Epithelial cell of esophagus (primary cell): ENCODE results near the gene GPR153.
A peak's percentile ranks its signal among the peaks of the same experiment; 100 is the strongest.

Source experiments
- DNase-seq: peaks from one replicate; pipeline ENCODE4 v3.0.0; 2010; ENCODE audit warnings: low read depth
- H3K4me3 ChIP-seq: 2 replicates; pipeline ENCODE4 v1.5.1; 2011; ENCODE audit warnings: mild to moderate bottlenecking, low read length, control low read depth
- CTCF ChIP-seq: IDR thresholded peaks from 2 replicates; pipeline ENCODE4 v1.5.1; 2011; ENCODE audit warnings: low read depth, mild to moderate bottlenecking, low read length, control low read depth, inconsistent platforms; ENCODE audit not compliant: insufficient read depth; ENCODE audit errors: missing control alignments

The GPR153 gene

GRCh38 chr1:6270401-6270800 is 9.5 kb upstream of the GPR153 start:
- TF ChIP-seq CTCF, result no peak
- no peak overlapping the region for H3K4me3 ChIP-seq
- DNase-seq, result no peak

GRCh38 chr1:6269720-6270400 is 9.0 kb upstream of the GPR153 start:
- no peak for TF ChIP-seq CTCF
- DNase-seq, result no peak
- H3K4me3 ChIP-seq, result no peak overlapping the region

- no peak for TF ChIP-seq CTCF
- no peak for DNase-seq
- no peak overlapping the region for H3K4me3 ChIP-seq
Observed at GRCh38 chr1:6269296-6269695, 8.4 kb upstream of the GPR153 start.

GRCh38 chr1:6268415-6268814 is 7.5 kb upstream of the GPR153 start:
- DNase-seq, result no peak
- no peak for TF ChIP-seq CTCF
- no peak overlapping the region for H3K4me3 ChIP-seq

- TF ChIP-seq CTCF, result no peak
Observed at GRCh38 chr1:6267686-6268322, 6.9 kb upstream of the GPR153 start.

GRCh38 chr1:6266641-6267040 is 5.7 kb upstream of the GPR153 start:
- no peak for TF ChIP-seq CTCF
- DNase-seq, result no peak
- H3K4me3 ChIP-seq, result no peak overlapping the region

More at GRCh38 chr1:6267686-6268322, 6.9 kb upstream of the GPR153 start:
- no peak overlapping the region for H3K4me3 ChIP-seq
- DNase-seq, result peak; percentile 81

- no peak for TF ChIP-seq CTCF
- H3K4me3 ChIP-seq, result no peak overlapping the region
- DNase-seq, result no peak
Observed at GRCh38 chr1:6265151-6265550, 4.3 kb upstream of the GPR153 start.
